Measurements from ENCODE around the gene USP36. TPM values are rescaled to one million over a fixed set of nuclear protein-coding genes. Genes with fewer than 3 reads are reported as not detected.
"Not testable (repeated sequence)": the region's sequence is repeated elsewhere in the genome, so short reads cannot be mapped to it uniquely, and the experiment has no call there.

USP36 gene
- total RNA-seq (100 to 1,000 TPM; 132 to 487 (median 143) TPM), total RNA-seq (79.7 to 558 (median 174) reads per million in 29 experiments)
- 81.3 TPM for total RNA-seq (2013)

- ATAC-seq (replicated peaks in 1 of 4), result peak; percentile 87 to 90 (median 88)
- Histone ChIP-seq H3K9me3 (no peaks in the 10 kb centered on the region), H3K4me3 (ENCODE audit: control insufficient read depth in 1 of 2, extremely low read depth in 1 of 2, low read length in 1 of 2) (peak within 1 kb of the TSS; percentile 64 to 95), H3K36me3 (ENCODE audit: control insufficient read depth in 2 of 2, extremely low read depth in 1 of 2, insufficient read depth in 1 of 2, low read length in 1 of 2) (peaks cover 3 to 24% of the 10 kb centered on the region in 2 donors), H3K27me3 (replicated peaks in 1 of 2; ENCODE audit: control insufficient read depth in 2 of 2, extremely low read depth in 1 of 2, insufficient read depth in 2 of 2, low read length in 1 of 2) (no peaks in the 10 kb centered on the region), H3K4me1 (ENCODE audit: control insufficient read depth in 1 of 2, extremely low read depth in 1 of 2, insufficient read depth in 2 of 2, low read length in 2 of 2) (peaks cover 12 to 41% of the 10 kb centered on the region in 2 experiments), H3K27ac (ENCODE audit: low read length) (peak within 1 kb of the TSS; percentile 99)
- Mint-ChIP-seq H3K36me3 (peaks cover 22% of the 10 kb centered on the region), H3K27ac (peak within 1 kb of the TSS; percentile 96 to 97), H3K27me3 (no peaks in the 10 kb centered on the region), H3K9me3 (no peaks in the 10 kb centered on the region), H3K4me1 (peaks cover 45 to 51% (median 47%) of the 10 kb centered on the region in 3 donors), H3K4me3 (peak within 1 kb of the TSS; percentile 91 to 97 (median 91))
- ChIA-PET CTCF (interaction anchor here in 1 of 2 donors (0.6 to 1.3 kb wide), 3 partner anchors 22 to 93 kb away, joined by 3 to 7 read pairs (median 4); no protein-coding TSS in a partner anchor), POLR2A (interaction anchor here (0.5 to 1.6 kb wide), 9 partner anchors 10 to 781 kb away, joined by 3 to 11 read pairs (median 5); no protein-coding TSS in a partner anchor)
- under 1% methylated on average over 63 of the region's 74 CpGs for WGBS (ENCODE audit: insufficient coverage)
- DNase-seq, result peak; percentile 98 to 100 (median 100)
Measured at GRCh38 chr17:78840780-78841611, at the start of gene USP36. Gene USP36 (minus strand): TSS chr17:78840814. CDS start chr17:78836363, 4,451 bp downstream.

- H3K9me3 ChIP-seq; H3K36me3 ChIP-seq (ENCODE audit: control insufficient read depth in 2 of 2, extremely low read depth in 1 of 2, insufficient read depth in 1 of 2, low read length in 1 of 2); POLR2A ChIA-PET; H3K9me3 Mint-ChIP-seq; H3K27me3 Mint-ChIP-seq; H3K4me3 ChIP-seq (ENCODE audit: control insufficient read depth in 1 of 2, extremely low read depth in 1 of 2, low read length in 1 of 2); H3K36me3 Mint-ChIP-seq: not testable (repeated sequence)
- Histone ChIP-seq H3K4me1 (ENCODE audit: control insufficient read depth in 1 of 2, extremely low read depth in 1 of 2, insufficient read depth in 2 of 2, low read length in 2 of 2) (peaks cover 4 to 39% of the 10 kb centered on the region in 2 experiments), H3K27ac (ENCODE audit: low read length) (peak overlapping the region; percentile 69), H3K27me3 (replicated peaks in 1 of 2; ENCODE audit: control insufficient read depth in 2 of 2, extremely low read depth in 1 of 2, insufficient read depth in 2 of 2, low read length in 1 of 2) (peaks cover 0 to 16% of the 10 kb centered on the region in 2 experiments)
- Mint-ChIP-seq H3K4me3 (peak overlapping the region in 2 of 3 donors; percentile 35 to 49), H3K4me1 (peaks cover 37 to 40% (median 37%) of the 10 kb centered on the region in 3 donors), H3K27ac (peak overlapping the region; percentile 87 to 97)
- ATAC-seq (replicated peaks in 1 of 4) (peak in 2 of 4 experiments; percentile 18 to 53), DNase-seq (peak in 1 of 35 experiments; percentile 29)
- WGBS (ENCODE audit: insufficient coverage), result 58% methylated on average over 8 of the region's 11 CpGs
- CTCF ChIA-PET, result interaction anchor here in 1 of 2 donors (2.1 kb wide), 1 partner anchor 24 kb away, joined by 5 read pairs; no protein-coding TSS in a partner anchor
Measured at GRCh38 chr17:78890096-78890495, 49.5 kb upstream of the USP36 start.

DNA sequence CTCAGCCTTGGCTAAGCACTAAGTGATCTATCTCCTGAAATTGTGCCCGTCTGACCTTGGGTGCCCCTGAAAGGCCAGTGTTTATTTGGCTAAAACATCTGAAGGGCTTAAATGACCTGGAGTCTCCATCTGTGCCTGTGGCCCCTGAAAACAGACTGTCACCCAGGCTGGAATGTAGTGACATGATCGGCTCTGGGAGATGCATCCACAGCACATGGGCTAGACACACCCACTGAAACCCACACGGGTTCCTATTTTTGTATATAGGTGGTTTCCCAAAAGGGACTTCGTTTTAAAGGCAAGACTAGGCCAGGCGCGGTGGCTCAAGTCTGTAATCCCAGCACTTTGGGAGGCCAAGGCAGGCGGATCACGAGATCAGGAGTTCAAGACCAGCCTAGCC, 48.9 kb upstream of the USP36 start:
- WGBS (ENCODE audit: insufficient coverage), result 56% methylated on average over 6 of the region's 8 CpGs
- Mint-ChIP-seq H3K4me1 (peaks cover 37 to 40% (median 37%) of the 10 kb centered on the region in 3 donors), H3K4me3 (peak overlapping the region in 2 of 3 donors; percentile 19 to 55), H3K27ac (peak overlapping the region; percentile 81 to 97), H3K27me3 (no peaks in the 10 kb centered on the region), H3K36me3 (no peaks in the 10 kb centered on the region), H3K9me3 (no peaks in the 10 kb centered on the region)
- Histone ChIP-seq H3K36me3 (ENCODE audit: control insufficient read depth in 2 of 2, extremely low read depth in 1 of 2, insufficient read depth in 1 of 2, low read length in 1 of 2) (peaks cover 0 to 5% of the 10 kb centered on the region in 2 donors), H3K4me1 (ENCODE audit: control insufficient read depth in 1 of 2, extremely low read depth in 1 of 2, insufficient read depth in 2 of 2, low read length in 2 of 2) (peaks cover 4 to 39% of the 10 kb centered on the region in 2 experiments), H3K27ac (ENCODE audit: low read length) (peak overlapping the region; percentile 69), H3K27me3 (replicated peaks in 1 of 2; ENCODE audit: control insufficient read depth in 2 of 2, extremely low read depth in 1 of 2, insufficient read depth in 2 of 2, low read length in 1 of 2) (peaks cover 0 to 21% of the 10 kb centered on the region in 2 experiments), H3K9me3 (no peaks in the 10 kb centered on the region), H3K4me3 (ENCODE audit: control insufficient read depth in 1 of 2, extremely low read depth in 1 of 2, low read length in 1 of 2) (no peak overlapping the region)
- DNase-seq, result peak in 3 of 35 experiments; percentile 13 to 32 (median 28)
- POLR2A ChIA-PET, result no interaction called here
- CTCF ChIA-PET, result interaction anchor here in 1 of 2 donors (2.1 kb wide), 1 partner anchor 23 kb away, joined by 5 read pairs; no protein-coding TSS in a partner anchor
- peak in 1 of 4 experiments; percentile 28 for ATAC-seq (replicated peaks in 1 of 4)

GRCh38 chr17:78888941-78889518, 48.4 kb upstream of the USP36 start:
- Mint-ChIP-seq H3K4me1 (peaks cover 37 to 40% (median 37%) of the 10 kb centered on the region in 3 donors), H3K27ac (peak overlapping the region; percentile 81 to 97), H3K9me3 (no peaks in the 10 kb centered on the region), H3K27me3 (no peaks in the 10 kb centered on the region), H3K36me3 (no peaks in the 10 kb centered on the region), H3K4me3 (peak overlapping the region in 2 of 3 donors; percentile 19 to 55)
- Histone ChIP-seq H3K27ac (ENCODE audit: low read length) (peak overlapping the region; percentile 69), H3K36me3 (ENCODE audit: control insufficient read depth in 2 of 2, extremely low read depth in 1 of 2, insufficient read depth in 1 of 2, low read length in 1 of 2) (peaks cover 0 to 5% of the 10 kb centered on the region in 2 donors), H3K4me3 (ENCODE audit: control insufficient read depth in 1 of 2, extremely low read depth in 1 of 2, low read length in 1 of 2) (no peak overlapping the region), H3K27me3 (replicated peaks in 1 of 2; ENCODE audit: control insufficient read depth in 2 of 2, extremely low read depth in 1 of 2, insufficient read depth in 2 of 2, low read length in 1 of 2) (peaks cover 0 to 26% of the 10 kb centered on the region in 2 experiments), H3K4me1 (ENCODE audit: control insufficient read depth in 1 of 2, extremely low read depth in 1 of 2, insufficient read depth in 2 of 2, low read length in 2 of 2) (peaks cover 4 to 44% of the 10 kb centered on the region in 2 experiments), H3K9me3 (no peaks in the 10 kb centered on the region)
- DNase-seq (peak in 3 of 35 experiments; percentile 11 to 27 (median 21)), ATAC-seq (replicated peaks in 1 of 4) (no peak)
- WGBS (ENCODE audit: insufficient coverage), result 58% methylated on average over 4 of the region's 10 CpGs
- ChIA-PET CTCF (interaction anchor here in 1 of 2 donors (2.1 kb wide), 1 partner anchor 23 kb away, joined by 5 read pairs; no protein-coding TSS in a partner anchor), POLR2A (no interaction called here)

DNA sequence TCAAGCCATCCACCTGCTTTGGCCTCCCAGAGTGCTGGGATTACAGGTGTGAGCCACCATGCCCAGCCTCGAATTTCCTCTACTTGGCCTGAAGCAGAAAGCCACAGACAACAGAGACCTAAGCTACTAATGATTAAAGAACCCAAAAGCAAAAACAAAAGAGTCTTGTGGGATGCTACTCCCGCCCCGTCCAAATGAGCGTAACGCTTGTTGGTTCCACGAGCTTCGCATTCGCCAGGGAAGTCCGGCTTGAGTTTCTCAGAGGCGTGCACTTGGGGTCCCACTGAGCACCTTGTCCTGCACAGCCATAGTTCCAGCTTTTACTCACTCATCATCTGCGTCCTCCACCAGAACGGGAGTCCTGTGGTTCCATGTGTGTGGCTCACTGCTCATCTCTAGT, 46.3 kb upstream of the USP36 start:
- Histone ChIP-seq H3K27me3 (replicated peaks in 1 of 2; ENCODE audit: control insufficient read depth in 2 of 2, extremely low read depth in 1 of 2, insufficient read depth in 2 of 2, low read length in 1 of 2) (peaks cover 0 to 43% of the 10 kb centered on the region in 2 experiments), H3K36me3 (ENCODE audit: control insufficient read depth in 2 of 2, extremely low read depth in 1 of 2, insufficient read depth in 1 of 2, low read length in 1 of 2) (no peaks in the 10 kb centered on the region), H3K4me1 (ENCODE audit: control insufficient read depth in 1 of 2, extremely low read depth in 1 of 2, insufficient read depth in 2 of 2, low read length in 2 of 2) (peaks cover 3 to 56% of the 10 kb centered on the region in 2 experiments), H3K27ac (ENCODE audit: low read length) (no peak overlapping the region), H3K4me3 (ENCODE audit: control insufficient read depth in 1 of 2, extremely low read depth in 1 of 2, low read length in 1 of 2) (no peak overlapping the region), H3K9me3 (no peaks in the 10 kb centered on the region)
- ATAC-seq (replicated peaks in 1 of 4) (no peak), DNase-seq (no peak)
- Mint-ChIP-seq H3K4me3 (no peak overlapping the region), H3K27ac (no peak overlapping the region), H3K36me3 (no peaks in the 10 kb centered on the region), H3K9me3 (no peaks in the 10 kb centered on the region), H3K27me3 (peaks cover 0 to 4% of the 10 kb centered on the region in 2 donors), H3K4me1 (peaks cover 35 to 42% (median 39%) of the 10 kb centered on the region in 3 donors)
- ChIA-PET CTCF (no interaction called here), POLR2A (no interaction called here)
- 92% methylated on average over 9 of the region's 12 CpGs for WGBS (ENCODE audit: insufficient coverage)

- WGBS (ENCODE audit: insufficient coverage), result 82% methylated on average over 7 of the region's 8 CpGs
- ChIA-PET CTCF (no interaction called here), POLR2A (no interaction called here)
- Histone ChIP-seq H3K36me3 (ENCODE audit: control insufficient read depth in 2 of 2, extremely low read depth in 1 of 2, insufficient read depth in 1 of 2, low read length in 1 of 2) (no peaks in the 10 kb centered on the region), H3K27ac (ENCODE audit: low read length) (no peak overlapping the region), H3K9me3 (no peaks in the 10 kb centered on the region), H3K27me3 (replicated peaks in 1 of 2; ENCODE audit: control insufficient read depth in 2 of 2, extremely low read depth in 1 of 2, insufficient read depth in 2 of 2, low read length in 1 of 2) (peaks cover 0 to 42% of the 10 kb centered on the region in 2 experiments), H3K4me3 (ENCODE audit: control insufficient read depth in 1 of 2, extremely low read depth in 1 of 2, low read length in 1 of 2) (no peak overlapping the region), H3K4me1 (ENCODE audit: control insufficient read depth in 1 of 2, extremely low read depth in 1 of 2, insufficient read depth in 2 of 2, low read length in 2 of 2) (peaks cover 3 to 46% of the 10 kb centered on the region in 2 experiments)
- no peak overlapping the region for H3K27ac Mint-ChIP-seq
- DNase-seq, result no peak
- peaks cover 0 to 4% of the 10 kb centered on the region in 2 donors for H3K27me3 Mint-ChIP-seq
- H3K36me3 Mint-ChIP-seq, result no peaks in the 10 kb centered on the region
- no peak overlapping the region for H3K4me3 Mint-ChIP-seq
- H3K4me1 Mint-ChIP-seq, result peaks cover 25 to 32% (median 30%) of the 10 kb centered on the region in 3 donors
- no peaks in the 10 kb centered on the region for H3K9me3 Mint-ChIP-seq
- no peak for ATAC-seq (replicated peaks in 1 of 4)
Measured at GRCh38 chr17:78885956-78886355, 45.3 kb upstream of the USP36 start.

Measured in T-cell (primary cell).